ENCODE results near the gene PGP.

Gene PGP

GRCh38 chr16:2211923-2212347 is 2.7 kb downstream of the PGP start:
- POLR2A ChIA-PET (ENCODE audit: low non-redundant PET): interaction anchor here (0.7 kb wide), 1 partner anchor 38 kb away, joined by 4 read pairs; no protein-coding TSS in a partner anchor
- peak overlapping the region; percentile 93 for H3K27ac ChIP-seq
- no peak for TF ChIP-seq CTCF (conservative IDR thresholded peaks at IDR 0.05; ENCODE audit: low read depth)
- no peak for DNase-seq (ENCODE audit: low spot score)
- CTCF ChIA-PET: interaction anchor here (0.6 kb wide), 1 partner anchor 228 kb away, joined by 3 read pairs; the partner anchor contains the start of gene GFER

- TF ChIP-seq CTCF (conservative IDR thresholded peaks at IDR 0.05; ENCODE audit: low read depth): no peak
- H3K27ac ChIP-seq: peak within 1 kb of the TSS; percentile 93
- ChIA-PET POLR2A (ENCODE audit: low non-redundant PET) (interaction anchor here (0.7 kb wide), 1 partner anchor 40 kb away, joined by 4 read pairs; no protein-coding TSS in a partner anchor), CTCF (interaction anchor here (0.9 kb wide), 1 partner anchor 41 kb away, joined by 3 read pairs; no protein-coding TSS in a partner anchor)
- no peak for DNase-seq (ENCODE audit: low spot score)
Measured at GRCh38 chr16:2210386-2211365, 4.0 kb downstream of the PGP start, which contains the start of gene BRICD5. Gene BRICD5 (minus strand): TSS chr16:2210863. CDS start chr16:2210833, 30 bp downstream.

GRCh38 chr16:2210009-2210332 is 4.7 kb downstream of the PGP start:
- POLR2A ChIA-PET (ENCODE audit: low non-redundant PET): no interaction called here
- peak overlapping the region; percentile 93 for H3K27ac ChIP-seq
- DNase-seq (ENCODE audit: low spot score): no peak
- CTCF ChIA-PET: interaction anchor here (0.6 kb wide), 1 partner anchor 59 kb away, joined by 4 read pairs; no protein-coding TSS in a partner anchor
- no peak for TF ChIP-seq CTCF (conservative IDR thresholded peaks at IDR 0.05; ENCODE audit: low read depth)

GRCh38 chr16:2209258-2210008 is 5.2 kb downstream of the PGP start:
- DNase-seq (ENCODE audit: low spot score): no peak
- CTCF ChIA-PET: interaction anchor here (0.6 to 0.7 kb wide), 2 partner anchors 59 to 69 kb away, joined by 3 to 4 read pairs; no protein-coding TSS in a partner anchor
- POLR2A ChIA-PET (ENCODE audit: low non-redundant PET): no interaction called here
- no peak for TF ChIP-seq CTCF (conservative IDR thresholded peaks at IDR 0.05; ENCODE audit: low read depth)
- peak overlapping the region; percentile 93 for H3K27ac ChIP-seq

- ChIA-PET CTCF (interaction anchor here (0.7 kb wide), 1 partner anchor 68 kb away, joined by 3 read pairs; no protein-coding TSS in a partner anchor), POLR2A (ENCODE audit: low non-redundant PET) (no interaction called here)
- DNase-seq (ENCODE audit: low spot score): no peak
- peak overlapping the region; percentile 93 for H3K27ac ChIP-seq
- no peak for TF ChIP-seq CTCF (conservative IDR thresholded peaks at IDR 0.05; ENCODE audit: low read depth)
Measured at GRCh38 chr16:2208772-2209171, 5.9 kb downstream of the PGP start.

GRCh38 chr16:2208308-2208707 is 6.3 kb downstream of the PGP start:
- no peak for TF ChIP-seq CTCF (conservative IDR thresholded peaks at IDR 0.05; ENCODE audit: low read depth)
- ChIA-PET POLR2A (ENCODE audit: low non-redundant PET) (no interaction called here), CTCF (interaction anchor here (0.5 kb wide), 1 partner anchor 70 kb away, joined by 3 read pairs; no protein-coding TSS in a partner anchor)
- no peak for DNase-seq (ENCODE audit: low spot score)
- H3K27ac ChIP-seq: peak overlapping the region; percentile 93
